ENCODE results near the gene CEP97.
"Not testable (repeated sequence)": the region's sequence is repeated elsewhere in the genome, so short reads cannot be mapped to it uniquely, and the experiment has no call there.

GRCh38 chr3:101777745-101778281 lies 53.4 kb downstream of the CEP97 start:
- not testable (repeated sequence) for TF ChIP-seq POLR2A (IDR thresholded peaks at IDR 0.05; ENCODE audit: low read length); GATA1 (IDR thresholded peaks at IDR 0.05; ENCODE audit: low read depth, low read length)
